IMR-90 (cell line): ENCODE measurements around the gene CDH23. TPM values are rescaled to one million over a fixed set of nuclear protein-coding genes. Genes with fewer than 3 reads are reported as not detected.

Source experiments
- ATAC-seq: fragments of 200-7000 bp; cut with Tn5 transposase; 2 replicates; pipeline ENCODE4 v1.9.1; 2020; ENCODE audit warnings: low read depth, mild to moderate bottlenecking, moderate library complexity
- BruUV-seq: library from RNA; stranded (reverse); fragments of 400-500 nt; replicated peaks from 2 replicates; lab custom pipeline; 2021; lab: Mats Ljungman, UMichigan
- CTCF ChIA-PET: fragments of 300-600 bp; formaldehyde crosslinking; extraction: SDS; loops from one replicate; lab custom pipeline; 2021; ENCODE audit warnings: antibody characterized with exemption; lab: Yijun Ruan, JAX
- POLR2A ChIA-PET: fragments of 300-600 bp; sonication (Branson Sonifier 250); formaldehyde crosslinking; loops from one replicate; lab custom pipeline; 2022; ENCODE audit warnings: antibody characterized with exemption; ENCODE audit not compliant: unreplicated experiment; lab: Charles Lee
- DNase-seq: peaks from one replicate; pipeline ENCODE4 v3.0.0; 2013
- H2AFZ ChIP-seq: replicated peaks from 2 replicates; pipeline ENCODE3; 2013; ENCODE audit warnings: low read length, mild to moderate bottlenecking; ENCODE audit not compliant: poor library complexity
- H2AK5ac ChIP-seq: 2 replicates; pipeline ENCODE4 v1.6.1; 2013; ENCODE audit warnings: low read depth, low read length, inconsistent platforms
- H2AK9ac ChIP-seq: replicated peaks from 2 replicates; pipeline ENCODE3; 2013; ENCODE audit warnings: mild to moderate bottlenecking, low read depth, low read length, moderate library complexity; ENCODE audit not compliant: poor library complexity
- H2BK120ac ChIP-seq: 2 replicates; pipeline ENCODE4 v1.6.1; 2013; ENCODE audit warnings: low read depth, low read length, inconsistent platforms
- H2BK15ac ChIP-seq: 3 replicates; pipeline ENCODE4 v1.6.1; 2013; ENCODE audit warnings: low read depth, low read length, inconsistent platforms
- H2BK20ac ChIP-seq: 2 replicates; pipeline ENCODE4 v1.6.1; 2013; ENCODE audit warnings: low read depth, mild to moderate bottlenecking, inconsistent platforms, low read length, moderate library complexity
- H2BK5ac ChIP-seq: 2 replicates; pipeline ENCODE4 v1.6.1; 2013; ENCODE audit warnings: mild to moderate bottlenecking, low read depth, low read length, inconsistent platforms; ENCODE audit not compliant: poor library complexity, severe bottlenecking
- H3K14ac ChIP-seq: replicated peaks from 2 replicates; pipeline ENCODE4 v1.6.1; 2013; ENCODE audit warnings: low read depth, low read length, inconsistent platforms
- H3K18ac ChIP-seq: 2 replicates; pipeline ENCODE4 v1.6.1; 2013; ENCODE audit warnings: low read depth, low read length, control low read depth
- H3K23ac ChIP-seq: 2 replicates; pipeline ENCODE4 v1.6.1; 2013; ENCODE audit warnings: low read depth, low read length, inconsistent platforms
- H3K27ac ChIP-seq: 2 replicates; pipeline ENCODE4 v1.5.1; 2013; ENCODE audit warnings: mild to moderate bottlenecking, control low read depth, low read length; ENCODE audit not compliant: insufficient read depth
- H3K27me3 ChIP-seq: 2 replicates; pipeline ENCODE4 v1.6.1; 2013; ENCODE audit warnings: low read length; ENCODE audit not compliant: control insufficient read depth, insufficient read depth
- H3K36me3 ChIP-seq: 2 replicates; pipeline ENCODE4 v1.6.1; 2013; ENCODE audit warnings: low read length, mixed read lengths; ENCODE audit not compliant: control insufficient read depth, insufficient read depth
- H3K4ac ChIP-seq: 2 replicates; pipeline ENCODE4 v1.6.1; 2013; ENCODE audit warnings: low read depth, low read length, inconsistent platforms
- H3K4me1 ChIP-seq: 2 replicates; pipeline ENCODE4 v1.6.1; 2013; ENCODE audit warnings: low read length, mixed read lengths; ENCODE audit not compliant: control insufficient read depth, insufficient read depth
- H3K4me2 ChIP-seq: 2 replicates; pipeline ENCODE4 v1.6.1; 2013; ENCODE audit warnings: low read depth, mild to moderate bottlenecking, control low read depth, low read length, moderate library complexity
- H3K4me3 ChIP-seq: 2 replicates; pipeline ENCODE4 v1.5.1; 2013; ENCODE audit warnings: low read depth, mild to moderate bottlenecking, control low read depth, low read length, moderate library complexity; ENCODE audit not compliant: insufficient read depth
- H3K56ac ChIP-seq: 2 replicates; pipeline ENCODE4 v1.6.1; 2013; ENCODE audit warnings: low read length, inconsistent platforms; ENCODE audit not compliant: insufficient read depth; ENCODE audit errors: extremely low read depth
- H3K79me1 ChIP-seq, 2 experiments: 2 replicates each; pipeline ENCODE4 v1.6.1; 2013; ENCODE audit warnings: low read length in 2 of 2, inconsistent platforms in 1 of 2, low read depth in 1 of 2
- H3K9ac ChIP-seq: 2 replicates; pipeline ENCODE4 v1.6.1; 2013; ENCODE audit warnings: low read depth, low read length, control low read depth
- H3K9me1 ChIP-seq: 2 replicates; pipeline ENCODE4 v1.6.1; 2013; ENCODE audit warnings: low read length, inconsistent platforms; ENCODE audit not compliant: insufficient read depth
- H3K9me3 ChIP-seq: 2 replicates; pipeline ENCODE4 v1.6.1; 2013; ENCODE audit warnings: low read length; ENCODE audit not compliant: control insufficient read depth, insufficient read depth
- H4K20me1 ChIP-seq: 2 replicates; pipeline ENCODE4 v1.6.1; 2013; ENCODE audit warnings: low read length, inconsistent platforms; ENCODE audit not compliant: insufficient read depth
- H4K5ac ChIP-seq: 2 replicates; pipeline ENCODE4 v1.6.1; 2013; ENCODE audit warnings: mild to moderate bottlenecking, low read depth, low read length, control low read depth
- H4K8ac ChIP-seq, 2 experiments: 2 replicates each; pipeline ENCODE4 v1.6.1; 2013; ENCODE audit warnings: low read depth in 2 of 2, low read length in 2 of 2, control low read depth in 1 of 2, inconsistent platforms in 1 of 2
- H4K91ac ChIP-seq: 2 replicates; pipeline ENCODE4 v1.6.1; 2013; ENCODE audit warnings: low read depth, low read length, inconsistent platforms; ENCODE audit not compliant: insufficient read depth
- BHLHE40 ChIP-seq: fragments of 150-350 bp; IDR thresholded peaks from 2 replicates; pipeline ENCODE4 v1.6.1; 2016; ENCODE audit warnings: mild to moderate bottlenecking, low read depth, low read length
- CEBPB ChIP-seq: IDR thresholded peaks from 2 replicates; pipeline ENCODE4 v1.6.1; 2012; ENCODE audit warnings: low read depth, low read length, improper control_type of control experiment
- CHD1 ChIP-seq: IDR thresholded peaks from 2 replicates; pipeline ENCODE4 v1.6.1; 2012; ENCODE audit warnings: low read depth, low read length, improper control_type of control experiment
- CTCF ChIP-seq: conservative IDR thresholded peaks from 2 replicates; pipeline ENCODE4 v1.5.1; 2012; ENCODE audit warnings: mild to moderate bottlenecking, low read depth, low read length, improper control_type of control experiment
- FOS ChIP-seq: fragments of 150-350 bp; IDR thresholded peaks from 2 replicates; pipeline ENCODE4 v1.6.1; 2016; ENCODE audit warnings: low read depth, low read length
- MAFK ChIP-seq: IDR thresholded peaks from 2 replicates; pipeline ENCODE4 v1.6.1; 2012; ENCODE audit warnings: low read depth, low read length, improper control_type of control experiment
- MAZ ChIP-seq: IDR thresholded peaks from 2 replicates; pipeline ENCODE4 v1.6.1; 2012; ENCODE audit warnings: low read depth, mild to moderate bottlenecking, low read length, improper control_type of control experiment, moderate library complexity, borderline replicate concordance
- MXI1 ChIP-seq: IDR thresholded peaks from 2 replicates; pipeline ENCODE4 v1.6.1; 2012; ENCODE audit warnings: low read depth, mild to moderate bottlenecking, low read length, moderate library complexity, borderline replicate concordance
- NFE2L2 ChIP-seq: fragments of 150-350 bp; IDR thresholded peaks from 2 replicates; pipeline ENCODE4 v1.6.1; 2016; ENCODE audit warnings: low read depth, mild to moderate bottlenecking, low read length
- POLR2A ChIP-seq: IDR thresholded peaks from 2 replicates; pipeline ENCODE4 v1.6.1; 2012; ENCODE audit warnings: mild to moderate bottlenecking, low read depth, low read length
- RAD21 ChIP-seq: IDR thresholded peaks from 2 replicates; pipeline ENCODE4 v1.6.1; 2012; ENCODE audit warnings: low read length, improper control_type of control experiment
- RCOR1 ChIP-seq: IDR thresholded peaks from 2 replicates; pipeline ENCODE4 v1.6.1; 2012; ENCODE audit warnings: mild to moderate bottlenecking, low read length, improper control_type of control experiment; ENCODE audit not compliant: insufficient replicate concordance
- RFX5 ChIP-seq: IDR thresholded peaks from 2 replicates; pipeline ENCODE4 v1.8.0; 2012; ENCODE audit warnings: low read depth, mild to moderate bottlenecking, low read length, moderate library complexity
- SMC3 ChIP-seq: fragments of 150-350 bp; IDR thresholded peaks from 2 replicates; pipeline ENCODE4 v1.6.1; 2016; ENCODE audit warnings: low read depth, mild to moderate bottlenecking, antibody characterized with exemption, low read length, moderate library complexity
- WGBS, 2 experiments: methylation state at CpG; one replicate each; pipeline versions ENCODE4 v1.1.5 to v1.1.7; 2013; ENCODE audit warnings: missing lambda C conversion rate in 2 of 2; ENCODE audit not compliant: insufficient read length in 1 of 2; ENCODE audit errors: extremely low coverage in 2 of 2; 5-methylcytosine and 5-hydroxymethylcytosine counted together
- dilution Hi-C: fragments of 300-500 bp; cut with HindIII; formaldehyde crosslinking; loops from one replicate; pipeline ENCODE4 v1.14.3; 2018; ENCODE audit warnings: low sequenced_read_pairs; ENCODE audit not compliant: unreplicated experiment
- in situ Hi-C: fragments of 300-500 bp; cut with MboI; formaldehyde crosslinking; loops from 3 replicates; pipeline ENCODE4 v1.14.3; 2019; ENCODE audit warnings: low sequenced_read_pairs, inconsistent platforms, mixed read lengths
- intact Hi-C: fragments of 100-400 bp; cut with micrococcal nuclease; formaldehyde crosslinking; loops from 2 replicates; pipeline ENCODE4 v1.10.0; 2022
- polyA plus RNA-seq, 3 experiments: library from polyadenylated mRNA; depleted of rRNA; stranded (reverse); fragments of >200 nt; gene quantifications; 2 replicates each; pipeline ENCODE4 v1.2.3, GENCODE V29; 2012; ENCODE audit warnings: low replicate concordance in 1 of 3
- total RNA-seq: library from RNA; depleted of rRNA; stranded (reverse); fragments of >200 nt; gene quantifications from 2 replicates; pipeline ENCODE4 v1.2.3, GENCODE V29; 2012
- TF ChIP-seq, protein P1 (sequence below): fragments of 150-350 bp; IDR thresholded peaks from 2 replicates; pipeline ENCODE4 v1.6.1; 2016; ENCODE audit warnings: low read depth, mild to moderate bottlenecking, low read length, moderate library complexity, borderline replicate concordance

Gene CDH23
- total and polyA plus RNA-seq, 2 of the 4 experiments (the other 2 are of a cell fraction): under 0.01 to 0.03 TPM

- no peak overlapping the region for H3K18ac ChIP-seq
- no peak overlapping the region for H4K8ac ChIP-seq
- in situ Hi-C loops (no loop called here), dilution Hi-C loops (no loop called here), intact Hi-C loops (no loop called here)
- H4K20me1 ChIP-seq: no peaks in the 10 kb centered on the region
- no peaks in the 10 kb centered on the region for H3K9me1 ChIP-seq
- no peak overlapping the region for H3K27ac ChIP-seq
- no peak overlapping the region for H2BK20ac ChIP-seq
- H3K9ac ChIP-seq: no peak overlapping the region
- H3K14ac ChIP-seq: no peak overlapping the region
- H2BK120ac ChIP-seq: no peak overlapping the region
- 64% methylated on average over 3 of the region's 21 CpGs; no CpG with 5 or more reads in 1 of the 2 experiments for WGBS, 2 experiments
- no peak overlapping the region for H3K4me2 ChIP-seq
- H3K4me3 ChIP-seq: no peak overlapping the region
- no TSS peak for BruUV-seq
- no peak overlapping the region for H2AK9ac ChIP-seq
- H3K56ac ChIP-seq: no peak overlapping the region
- no peak overlapping the region for H2BK15ac ChIP-seq
- no peaks in the 10 kb centered on the region for H3K9me3 ChIP-seq
- no peaks in the 10 kb centered on the region for H3K79me1 ChIP-seq
- CTCF ChIA-PET: interaction anchor here (0.5 kb wide), 1 partner anchor 13 kb away, joined by 3 read pairs; no protein-coding TSS in a partner anchor
- POLR2A ChIA-PET: no interaction called here
- no peak overlapping the region for H2AFZ ChIP-seq
- H3K27me3 ChIP-seq: peaks cover 19% of the 10 kb centered on the region
- no peak overlapping the region for H3K4ac ChIP-seq
- no peak overlapping the region for H2AK5ac ChIP-seq
- no peak overlapping the region for H3K23ac ChIP-seq
- DNase-seq (no peak), ATAC-seq (no peak)
- H4K5ac ChIP-seq: no peak overlapping the region
- no peaks in the 10 kb centered on the region for H3K36me3 ChIP-seq
- no peaks in the 10 kb centered on the region for H3K4me1 ChIP-seq
- H4K91ac ChIP-seq: no peak overlapping the region
- H2BK5ac ChIP-seq: no peak overlapping the region
- TF ChIP-seq CHD1: no peak
- TF ChIP-seq MXI1: no peak
- no peak for TF ChIP-seq NFE2L2
- TF ChIP-seq RCOR1: no peak
- no peak for TF ChIP-seq POLR2A
- no peak for TF ChIP-seq RFX5
- TF ChIP-seq RAD21: no peak
- TF ChIP-seq SMC3: no peak
- TF ChIP-seq MAZ: no peak
- no peak for TF ChIP-seq CTCF
- no peak for TF ChIP-seq BHLHE40
- no peak for TF ChIP-seq FOS
- TF ChIP-seq, protein P1, sequence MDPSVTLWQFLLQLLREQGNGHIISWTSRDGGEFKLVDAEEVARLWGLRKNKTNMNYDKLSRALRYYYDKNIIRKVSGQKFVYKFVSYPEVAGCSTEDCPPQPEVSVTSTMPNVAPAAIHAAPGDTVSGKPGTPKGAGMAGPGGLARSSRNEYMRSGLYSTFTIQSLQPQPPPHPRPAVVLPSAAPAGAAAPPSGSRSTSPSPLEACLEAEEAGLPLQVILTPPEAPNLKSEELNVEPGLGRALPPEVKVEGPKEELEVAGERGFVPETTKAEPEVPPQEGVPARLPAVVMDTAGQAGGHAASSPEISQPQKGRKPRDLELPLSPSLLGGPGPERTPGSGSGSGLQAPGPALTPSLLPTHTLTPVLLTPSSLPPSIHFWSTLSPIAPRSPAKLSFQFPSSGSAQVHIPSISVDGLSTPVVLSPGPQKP: no peak
- no peak for TF ChIP-seq MAFK
- TF ChIP-seq CEBPB: no peak
Measured at GRCh38 chr10:71582506-71583475, 186.1 kb downstream of the CDH23 start.
